PC-3 (cell line): ENCODE results near the gene TRMT61A. TPM values are rescaled to one million over a fixed set of nuclear protein-coding genes. Genes with fewer than 3 reads are reported as not detected.
"Not testable (repeated sequence)": the region's sequence is repeated elsewhere in the genome, so short reads cannot be mapped to it uniquely, and the experiment has no call there.

Experiments used
- ATAC-seq: fragments of 200-7000 bp; cut with Tn5 transposase; 2 replicates; pipeline ENCODE4 v1.9.1; 2020; ENCODE audit warnings: mild to moderate bottlenecking, moderate library complexity
- BruUV-seq: library from RNA; stranded (reverse); fragments of 400-500 nt; replicated peaks from 2 replicates; lab custom pipeline; 2021; lab: Mats Ljungman, UMichigan
- CTCF ChIA-PET: fragments of 300-600 bp; sonication (Branson Sonifier 250); formaldehyde crosslinking; loops from one replicate; lab custom pipeline; 2022; ENCODE audit warnings: antibody characterized with exemption; lab: Charles Lee
- POLR2A ChIA-PET: fragments of 300-600 bp; sonication (Branson Sonifier 250); formaldehyde crosslinking; loops from one replicate; lab custom pipeline; 2022; ENCODE audit warnings: antibody characterized with exemption; ENCODE audit not compliant: unreplicated experiment; lab: Charles Lee
- DNase-seq: peaks from one replicate; pipeline ENCODE4 v3.0.0-alpha.2; 2015
- H2AFZ ChIP-seq: fragments of 300-600 bp; sonication (generic); 2 replicates; pipeline ENCODE4 v1.6.0; 2016; ENCODE audit warnings: antibody characterized with exemption, low read length
- H3F3A ChIP-seq: fragments of 300-600 bp; sonication (generic); one replicate; pipeline ENCODE4 v1.6.0; 2017; ENCODE audit warnings: antibody characterized with exemption, low read length, control low read depth, mild to moderate bottlenecking; ENCODE audit not compliant: unreplicated experiment
- H3K27ac ChIP-seq: fragments of 300-600 bp; sonication (generic); 2 replicates; pipeline ENCODE4 v1.5.1; 2016; ENCODE audit warnings: mild to moderate bottlenecking, low read length
- H3K27me3 ChIP-seq: fragments of 300-600 bp; sonication (generic); 2 replicates; pipeline ENCODE4 v1.6.1; 2016; ENCODE audit warnings: low read length, mixed read lengths
- H3K36me3 ChIP-seq: fragments of 300-600 bp; sonication (generic); 2 replicates; pipeline ENCODE4 v1.6.1; 2016; ENCODE audit warnings: low read depth, mixed run types, low read length, mixed read lengths
- H3K4me1 ChIP-seq: fragments of 300-600 bp; sonication (generic); 2 replicates; pipeline ENCODE4 v1.5.1; 2016; ENCODE audit warnings: low read length; ENCODE audit not compliant: insufficient read depth
- H3K4me2 ChIP-seq: fragments of 300-600 bp; sonication (generic); 2 replicates; pipeline ENCODE4 v1.6.0; 2016; ENCODE audit warnings: low read length
- H3K4me3 ChIP-seq: fragments of 300-600 bp; sonication (generic); 2 replicates; pipeline ENCODE4 v1.5.1; 2016; ENCODE audit warnings: mild to moderate bottlenecking, low read length, mixed read lengths
- H3K79me2 ChIP-seq: fragments of 300-600 bp; sonication (generic); 2 replicates; pipeline ENCODE4 v1.6.1; 2017; ENCODE audit warnings: low read length, mixed read lengths
- H3K9ac ChIP-seq: fragments of 300-600 bp; sonication (generic); 2 replicates; pipeline ENCODE4 v1.6.0; 2016; ENCODE audit warnings: mild to moderate bottlenecking, low read length
- H3K9me2 ChIP-seq: fragments of 300-600 bp; sonication (generic); replicated peaks from 2 replicates; pipeline ENCODE4 v1.6.1; 2016; ENCODE audit warnings: mixed run types, low read length, mixed read lengths
- H3K9me3 ChIP-seq: fragments of 300-600 bp; sonication (generic); 2 replicates; pipeline ENCODE4 v1.6.1; 2016; ENCODE audit warnings: low read length, mixed read lengths
- H4K20me1 ChIP-seq: fragments of 300-600 bp; sonication (generic); 2 replicates; pipeline ENCODE4 v1.6.1; 2016; ENCODE audit warnings: low read length, mixed read lengths
- EZH2 ChIP-seq: fragments of 300-600 bp; sonication (generic); IDR thresholded peaks from one replicate; pipeline ENCODE4 v1.6.1; 2017; ENCODE audit warnings: antibody characterized with exemption, mild to moderate bottlenecking, low read length; ENCODE audit not compliant: unreplicated experiment
- EZH2phosphoT487 ChIP-seq: fragments of 300-600 bp; sonication (generic); IDR thresholded peaks from 2 replicates; pipeline ENCODE4 v1.6.1; 2018; ENCODE audit warnings: mild to moderate bottlenecking, antibody characterized with exemption, low read length, borderline replicate concordance
- intact Hi-C: fragments of 100-400 bp; cut with micrococcal nuclease; formaldehyde crosslinking; loops from 2 replicates; pipeline ENCODE4 v1.9.0; 2023
- total RNA-seq: library from RNA; depleted of rRNA; stranded (reverse); fragments of >200 nt; gene quantifications from 2 replicates; pipeline ENCODE4 v1.2.3, GENCODE V29; 2014
- TF ChIP-seq, protein P1 (sequence below): fragments of 300-600 bp; sonication (generic); conservative IDR thresholded peaks from 2 replicates; pipeline ENCODE4 v1.5.1; 2017; ENCODE audit warnings: antibody characterized with exemption, low read depth, mild to moderate bottlenecking, low read length

The TRMT61A gene
- total RNA-seq, 1 experiment from 2014 or later, result 51.2 TPM

DNA sequence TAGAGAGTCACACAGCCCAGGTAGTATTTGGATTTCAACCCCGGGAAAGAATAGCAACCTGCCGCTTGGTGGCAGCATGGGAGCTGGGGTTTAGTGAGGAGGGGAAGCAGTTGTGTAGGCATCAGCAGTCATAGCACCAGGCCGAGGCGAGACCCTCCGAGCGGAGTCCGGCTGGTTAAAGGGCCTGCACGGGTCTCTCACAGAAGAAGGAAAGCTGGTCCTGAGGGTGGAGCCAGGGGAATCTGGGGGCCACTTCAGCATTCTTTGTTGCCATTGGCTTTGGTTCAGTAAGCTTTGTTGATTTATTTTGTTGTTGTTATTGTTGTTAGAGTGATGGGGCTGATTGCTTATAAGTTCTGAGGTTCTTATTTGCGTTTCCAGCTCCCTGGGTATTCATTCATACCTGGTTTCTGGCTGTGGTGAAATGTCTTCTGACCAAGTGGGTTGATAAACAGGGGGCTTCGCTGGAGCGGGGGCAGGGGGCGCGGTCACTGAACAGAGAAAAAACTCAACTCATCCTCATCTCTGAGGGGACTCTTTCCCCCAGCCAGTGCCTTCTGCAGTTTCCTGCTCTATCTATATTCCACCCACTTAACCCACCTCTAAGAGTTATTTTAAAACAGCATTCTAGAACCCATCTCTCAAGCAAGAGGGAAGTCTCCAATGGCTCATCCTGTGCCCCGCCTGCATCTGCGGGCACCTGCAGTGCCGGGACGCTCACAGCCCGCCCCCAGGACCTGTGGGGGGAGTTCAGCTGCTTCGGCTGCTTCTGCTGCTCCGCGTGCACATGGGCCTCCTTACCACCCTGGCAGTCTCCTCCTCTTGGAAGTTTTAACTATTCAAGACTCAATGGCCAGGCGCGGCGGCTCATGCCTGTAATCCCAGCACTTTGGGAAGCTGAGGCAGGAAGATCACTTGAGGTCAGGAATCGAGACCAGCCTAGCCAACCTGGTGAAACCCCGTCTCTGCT lies 18.0 kb upstream of the TRMT61A start:
- TF ChIP-seq EZH2phosphoT487 (no peak), EZH2 (no peak)
- TF ChIP-seq, protein P1, sequence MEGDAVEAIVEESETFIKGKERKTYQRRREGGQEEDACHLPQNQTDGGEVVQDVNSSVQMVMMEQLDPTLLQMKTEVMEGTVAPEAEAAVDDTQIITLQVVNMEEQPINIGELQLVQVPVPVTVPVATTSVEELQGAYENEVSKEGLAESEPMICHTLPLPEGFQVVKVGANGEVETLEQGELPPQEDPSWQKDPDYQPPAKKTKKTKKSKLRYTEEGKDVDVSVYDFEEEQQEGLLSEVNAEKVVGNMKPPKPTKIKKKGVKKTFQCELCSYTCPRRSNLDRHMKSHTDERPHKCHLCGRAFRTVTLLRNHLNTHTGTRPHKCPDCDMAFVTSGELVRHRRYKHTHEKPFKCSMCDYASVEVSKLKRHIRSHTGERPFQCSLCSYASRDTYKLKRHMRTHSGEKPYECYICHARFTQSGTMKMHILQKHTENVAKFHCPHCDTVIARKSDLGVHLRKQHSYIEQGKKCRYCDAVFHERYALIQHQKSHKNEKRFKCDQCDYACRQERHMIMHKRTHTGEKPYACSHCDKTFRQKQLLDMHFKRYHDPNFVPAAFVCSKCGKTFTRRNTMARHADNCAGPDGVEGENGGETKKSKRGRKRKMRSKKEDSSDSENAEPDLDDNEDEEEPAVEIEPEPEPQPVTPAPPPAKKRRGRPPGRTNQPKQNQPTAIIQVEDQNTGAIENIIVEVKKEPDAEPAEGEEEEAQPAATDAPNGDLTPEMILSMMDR, result no peak
- H3K4me2 ChIP-seq, result no peak overlapping the region
- no peaks in the 10 kb centered on the region for H3K27me3 ChIP-seq
- no peaks in the 10 kb centered on the region for H3F3A ChIP-seq
- no peaks in the 10 kb centered on the region for H3K9me2 ChIP-seq
- H3K27ac ChIP-seq, result no peak overlapping the region
- ATAC-seq, result no peak
- no peak overlapping the region for H3K4me3 ChIP-seq
- H3K9ac ChIP-seq, result no peak overlapping the region
- no peaks in the 10 kb centered on the region for H3K9me3 ChIP-seq
- DNase-seq, result no peak
- intact Hi-C loops, result no loop called here
- ChIA-PET CTCF (no interaction called here), POLR2A (no interaction called here)
- H3K36me3 ChIP-seq, result peaks cover 12% of the 10 kb centered on the region
- H2AFZ ChIP-seq, result no peak overlapping the region
- H3K79me2 ChIP-seq, result no peaks in the 10 kb centered on the region
- no peaks in the 10 kb centered on the region for H3K4me1 ChIP-seq
- BruUV-seq, result no TSS peak
- no peaks in the 10 kb centered on the region for H4K20me1 ChIP-seq

DNA sequence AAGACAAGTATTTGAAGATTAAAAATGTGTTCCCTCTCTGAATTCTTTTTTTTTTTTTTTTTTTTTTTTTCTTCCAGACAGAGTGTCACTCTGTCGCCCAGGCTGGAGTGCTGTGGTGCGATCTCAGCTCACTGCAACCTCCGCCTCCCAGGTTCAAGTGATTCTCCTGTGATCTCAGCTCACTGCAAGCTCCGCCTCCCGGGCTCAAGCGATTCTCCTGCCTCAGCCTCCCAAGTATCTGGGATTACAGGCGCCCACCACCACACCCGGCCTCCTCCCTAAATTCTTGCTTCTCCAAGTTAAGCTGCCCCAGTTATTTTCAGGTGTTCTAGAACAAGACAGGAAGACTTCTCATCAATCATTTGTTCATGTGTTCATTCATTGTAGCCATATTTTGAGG lies 16.8 kb upstream of the TRMT61A start:
- H3K9ac ChIP-seq, H3K27me3 ChIP-seq, H3K4me1 ChIP-seq, H3K9me3 ChIP-seq, BruUV-seq, H3K79me2 ChIP-seq, intact Hi-C loops, H3K9me2 ChIP-seq, H3F3A ChIP-seq, CTCF ChIA-PET, H2AFZ ChIP-seq, H3K27ac ChIP-seq, H4K20me1 ChIP-seq, H3K4me2 ChIP-seq, H3K4me3 ChIP-seq, ATAC-seq, DNase-seq, POLR2A ChIA-PET: not testable (repeated sequence)
- H3K36me3 ChIP-seq, result peaks cover 12% of the 10 kb centered on the region

DNA sequence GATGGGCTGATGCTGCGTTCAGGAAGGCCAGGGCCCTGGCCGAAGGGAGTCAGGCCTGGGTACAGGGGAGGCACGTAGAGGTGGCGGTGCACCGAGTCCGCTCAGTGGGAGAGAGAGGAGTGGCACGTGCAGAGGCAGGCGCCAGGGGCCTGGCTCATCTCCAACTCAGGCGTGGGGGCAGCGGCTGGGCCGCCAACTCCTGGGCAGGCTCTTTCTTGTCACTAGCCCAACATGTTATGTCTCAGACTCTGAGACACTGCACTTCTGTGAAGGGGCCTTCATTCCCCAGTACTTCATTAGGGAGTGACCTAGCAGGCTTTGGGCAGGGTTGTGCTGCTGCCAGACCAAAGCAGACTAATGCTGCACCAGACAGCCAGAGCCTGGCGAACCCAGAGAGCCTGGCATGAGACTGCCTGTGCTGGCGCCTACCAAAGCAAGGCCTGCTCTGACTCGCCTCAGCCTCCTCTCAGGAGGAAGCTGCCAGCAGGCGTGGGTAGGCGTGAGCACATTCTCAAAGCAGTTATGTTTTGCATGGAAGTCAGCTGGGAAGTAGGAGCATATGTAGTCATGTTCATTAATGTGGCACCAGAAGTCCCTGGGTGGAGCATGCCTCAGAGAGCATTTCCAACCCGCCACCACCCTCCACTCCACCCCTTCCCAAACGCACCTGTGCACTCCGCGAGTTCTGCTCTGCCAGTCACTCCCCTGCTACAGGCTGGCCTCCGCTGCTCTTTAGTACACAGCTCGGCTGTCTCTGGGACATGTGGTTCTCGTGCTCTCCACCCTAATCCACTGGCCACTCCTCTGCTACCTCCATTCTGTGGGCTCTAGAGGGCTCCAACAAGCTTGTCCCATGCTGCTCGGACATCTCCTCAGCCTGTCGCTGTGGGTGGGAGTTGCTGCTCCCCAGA lies 16.0 kb upstream of the TRMT61A start:
- CTCF ChIA-PET, result no interaction called here

More for the DNA sequence above, 16.0 kb upstream of the TRMT61A start:
- H3K4me2 ChIP-seq, result no peak overlapping the region
- intact Hi-C loops, result no loop called here
- peak; percentile 54 for ATAC-seq
- H3K4me3 ChIP-seq, result no peak overlapping the region
- no peaks in the 10 kb centered on the region for H3K9me2 ChIP-seq
- H3K27me3 ChIP-seq, result no peaks in the 10 kb centered on the region
- TF ChIP-seq, protein P1, result no peak
- no peak for TF ChIP-seq EZH2phosphoT487
- no peak for TF ChIP-seq EZH2
- H3K4me1 ChIP-seq, result no peaks in the 10 kb centered on the region
- H3K9ac ChIP-seq, result no peak overlapping the region
- H3K36me3 ChIP-seq, result peaks cover 5% of the 10 kb centered on the region
- no peaks in the 10 kb centered on the region for H3F3A ChIP-seq
- H3K9me3 ChIP-seq, result no peaks in the 10 kb centered on the region
- POLR2A ChIA-PET, result no interaction called here
- no peak overlapping the region for H3K27ac ChIP-seq
- no peak overlapping the region for H2AFZ ChIP-seq
- no peaks in the 10 kb centered on the region for H4K20me1 ChIP-seq
- peak; percentile 28 for DNase-seq
- no TSS peak for BruUV-seq
- no peaks in the 10 kb centered on the region for H3K79me2 ChIP-seq
